Panc1 (cell line): ENCODE results near the gene CACNA1C.
A peak's percentile ranks its signal among the peaks of the same experiment; 100 is the strongest.

Experiments used
- CTCF ChIP-seq: fragments of 450-650 bp; IDR thresholded peaks from 2 replicates; pipeline ENCODE4 v1.5.1; 2017; ENCODE audit warnings: mild to moderate bottlenecking
- POLR2AphosphoS5 ChIP-seq: IDR thresholded peaks from 2 replicates; pipeline ENCODE4 v1.6.1; 2012; ENCODE audit warnings: mild to moderate bottlenecking, low read depth, low read length, moderate library complexity
- REST ChIP-seq, 2 experiments: IDR thresholded peaks; 2 replicates each; pipeline ENCODE4 v1.6.1; 2011 to 2012; ENCODE audit warnings: low read depth in 2 of 2, control low read depth in 1 of 2, low read length in 1 of 2, mild to moderate bottlenecking in 1 of 2, moderate library complexity in 1 of 2; ENCODE audit not compliant: insufficient read depth in 1 of 2
- TCF7L2 ChIP-seq: IDR thresholded peaks from 2 replicates; pipeline ENCODE4 v1.6.1; 2011; ENCODE audit warnings: mild to moderate bottlenecking, low read depth, low read length, inconsistent platforms

GRCh38 chr12:2004113-2004929, 48.5 kb upstream of the CACNA1C start, which contains the start of gene DCP1B:
- peak; percentile 60 for TF ChIP-seq POLR2AphosphoS5
- no peak for TF ChIP-seq CTCF
- peak; percentile 91 for TF ChIP-seq TCF7L2
- 0 out of 4 replicates have a peak, but pooled peaks of 1 of the 2 experiments have one; percentile 30 for TF ChIP-seq REST (IDR thresholded peaks at IDR 0.05; ENCODE audit: insufficient read depth in 1 of 2, low read depth in 2 of 2, low read length in 1 of 2)
